Right ventricle myocardium superior (tissue), 1 donor: ENCODE data around the gene FAM89B. TPM values are rescaled to one million over a fixed set of nuclear protein-coding genes. Genes with fewer than 3 reads are reported as not detected.

Experiments
- ATAC-seq: fragments of 200-7000 bp; cut with Tn5 transposase; one replicate; pipeline ENCODE4 v1.9.1; 2020; ENCODE audit warnings: mild to moderate bottlenecking; ENCODE audit not compliant: poor library complexity
- DNase-seq: peaks from one replicate; pipeline ENCODE4 v3.0.0-alpha.2; 2020
- intact Hi-C: fragments of 100-400 bp; cut with DNase I; formaldehyde crosslinking; loops from one replicate; pipeline ENCODE4 v1.11.2; 2022
- total RNA-seq: library from RNA; stranded (reverse); fragmentation: NEBNext Ultra II Directional; extraction: Animal tissue kit (Norgen Biotek cat#: 25700); gene quantifications from one replicate; pipeline ENCODE4 v1.2.1, GENCODE V29; 2021
- donor health status: DM: no; HTN: yes; CAD: no; lungs with severe emphysema.

FAM89B gene
- total RNA-seq, 1 donor from 2014 or later: 36.1 TPM

GRCh38 chr11:65595131-65595530, 22.8 kb downstream of the FAM89B start:
- DNase-seq (no peak), ATAC-seq (no peak)
- intact Hi-C loops: no loop called here

GRCh38 chr11:65595543-65596281, 23.4 kb downstream of the FAM89B start, which contains the start of gene KCNK7:
KCNK7 (minus strand) TSS chr11:65595800; CDS start chr11:65595772, 28 bp downstream.
- ATAC-seq: no peak
- intact Hi-C loops: no loop called here
- DNase-seq: no peak

- DNase-seq (no peak), ATAC-seq (no peak)
- intact Hi-C loops: no loop called here
Observed at GRCh38 chr11:65596520-65596919, 24.2 kb downstream of the FAM89B start.

- ATAC-seq: no peak
- intact Hi-C loops: no loop called here
- DNase-seq: no peak
Observed at GRCh38 chr11:65598258-65598699, 25.9 kb downstream of the FAM89B start.

GRCh38 chr11:65599216-65599954, 27.0 kb downstream of the FAM89B start:
- DNase-seq (no peak), ATAC-seq (no peak)
- intact Hi-C loops: no loop called here

- DNase-seq (no peak), ATAC-seq (no peak)
- intact Hi-C loops: no loop called here
Observed at GRCh38 chr11:65599955-65600246, 27.6 kb downstream of the FAM89B start.

- no peak for ATAC-seq
- intact Hi-C loops: no loop called here
- no peak for DNase-seq
Observed at GRCh38 chr11:65604258-65604657, 31.9 kb downstream of the FAM89B start.

- intact Hi-C loops: loop anchor here (5.0 kb wide), 1 partner anchor 35 kb away; the partner anchor contains the start of genes FAM89B and ZNRD2
- DNase-seq (peak; percentile 95), ATAC-seq (peak; percentile 97)
Observed at GRCh38 chr11:65606876-65607613, 34.7 kb downstream of the FAM89B start.

GRCh38 chr11:65607614-65608426, 35.5 kb downstream of the FAM89B start:
- ATAC-seq (no peak), DNase-seq (no peak)
- intact Hi-C loops: loop anchor here (5.0 kb wide), 1 partner anchor 36 kb away; the partner anchor contains the start of genes FAM89B and ZNRD2

- intact Hi-C loops: loop anchor here (5.0 kb wide), 1 partner anchor 37 kb away; the partner anchor contains the start of genes FAM89B and ZNRD2
- no peak for ATAC-seq
- no peak for DNase-seq
Observed at GRCh38 chr11:65609229-65609628, 36.9 kb downstream of the FAM89B start.

GRCh38 chr11:65609665-65610064, 37.3 kb downstream of the FAM89B start:
- intact Hi-C loops: loop anchor here (5.0 kb wide), 1 partner anchor 37 kb away; the partner anchor contains the start of genes FAM89B and ZNRD2
- no peak for ATAC-seq
- no peak for DNase-seq

- no peak for DNase-seq
- no peak for ATAC-seq
- intact Hi-C loops: no loop called here
Observed at GRCh38 chr11:65610404-65610803, 38.1 kb downstream of the FAM89B start.

- ATAC-seq (no peak), DNase-seq (peak; percentile 78)
Observed at GRCh38 chr11:65611028-65611757, 38.9 kb downstream of the FAM89B start.

GRCh38 chr11:65611758-65612603, 39.6 kb downstream of the FAM89B start:
- ATAC-seq: no peak
- intact Hi-C loops: no loop called here
- DNase-seq: no peak

More at GRCh38 chr11:65611028-65611757, 38.9 kb downstream of the FAM89B start:
- intact Hi-C loops: no loop called here

GRCh38 chr11:65612691-65613090, 40.4 kb downstream of the FAM89B start:
- ATAC-seq (no peak), DNase-seq (no peak)
- intact Hi-C loops: no loop called here

GRCh38 chr11:65613091-65613928, 41.0 kb downstream of the FAM89B start:
- intact Hi-C loops: no loop called here
- DNase-seq: no peak
- no peak for ATAC-seq
